H1 (cell line): Measurements from ENCODE around the gene MAPKAP1. TPM values are rescaled to one million over a fixed set of nuclear protein-coding genes. Genes with fewer than 3 reads are reported as not detected.

Experiments used
- CHD7 ChIP-seq: fragments of 300-600 bp; sonication (generic); IDR thresholded peaks from 2 replicates; pipeline ENCODE4 v1.7.1; 2012; ENCODE audit warnings: low read length, moderate library complexity, mild to moderate bottlenecking, inconsistent platforms; ENCODE audit not compliant: insufficient replicate concordance
- polyA plus RNA-seq, 7 experiments: library from polyadenylated mRNA; depleted of rRNA in 3 of 7; stranded (reverse) in 5 of 7; unstranded in 2 of 7; fragments of >200 nt in 5 of 7; fragments of 200-250 nt in 2 of 7; gene quantifications; 1 replicate in 5 of 7; 2 replicates in 1 of 7; 4 replicates in 1 of 7; pipeline versions ENCODE4 v1.2.1 to v1.2.3, GENCODE V29; 2011 to 2013; ENCODE audit warnings: missing spikeins in 2 of 7, mixed read lengths in 2 of 7
- total RNA-seq: library from RNA; stranded (reverse); fragmentation: NEBNext Ultra II Directional; extraction: Animal tissue kit (Norgen Biotek cat#: 25700); gene quantifications from 2 replicates; pipeline ENCODE4 v1.2.1, GENCODE V29; 2021

Gene MAPKAP1
- total and polyA plus RNA-seq, 2 of the 8 experiments (the other 6 are each of a cell fraction or from before 2014, with no cell fraction given), result 79.2 to 140 TPM

DNA sequence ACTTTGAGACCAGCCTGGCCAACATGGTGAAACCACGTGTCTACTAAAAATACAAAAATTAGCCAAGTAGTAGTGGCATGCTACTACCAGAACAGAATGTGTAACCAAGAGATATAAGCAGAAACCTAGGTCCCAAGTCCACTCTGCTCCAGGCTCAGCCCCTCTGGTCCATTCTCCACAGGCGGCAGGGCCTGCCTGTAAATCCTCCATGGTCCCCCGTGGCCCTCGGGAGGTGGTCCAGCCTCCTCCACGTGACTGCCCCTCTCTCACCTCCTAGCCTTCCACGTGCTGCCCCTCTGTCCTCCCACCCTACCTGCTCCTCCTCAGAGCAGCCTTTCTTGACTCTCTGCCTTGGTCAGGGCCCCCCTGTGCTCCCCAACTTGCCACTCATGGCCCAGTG, 318.0 kb downstream of the MAPKAP1 start (continued):
- no peak for TF ChIP-seq CHD7
